H9 (cell line): ENCODE measurements around the gene DOCK2. TPM values are rescaled to one million over a fixed set of nuclear protein-coding genes. Genes with fewer than 3 reads are reported as not detected.

Experiments
- DNase-seq: peaks from one replicate; pipeline ENCODE4 v3.0.0-alpha.2; 2017
- H2AFZ ChIP-seq: one replicate; pipeline ENCODE4 v1.6.1; 2013; ENCODE audit warnings: mild to moderate bottlenecking, low read length, control low read depth, moderate library complexity
- H2AK5ac ChIP-seq: 2 replicates; pipeline ENCODE4 v1.6.1; 2013; ENCODE audit warnings: low read length, control low read depth, mixed read lengths; ENCODE audit not compliant: insufficient read length
- H2BK120ac ChIP-seq: one replicate; pipeline ENCODE4 v1.6.1; 2013; ENCODE audit warnings: low read depth, mild to moderate bottlenecking, low read length, control low read depth, inconsistent platforms; ENCODE audit not compliant: poor library complexity, severe bottlenecking
- H2BK12ac ChIP-seq: 2 replicates; pipeline ENCODE4 v1.6.1; 2013; ENCODE audit warnings: low read length, control low read depth, mixed read lengths, low read depth; ENCODE audit not compliant: insufficient read length
- H2BK15ac ChIP-seq: 2 replicates; pipeline ENCODE4 v1.6.1; 2013; ENCODE audit warnings: low read depth, low read length, control low read depth
- H2BK20ac ChIP-seq: one replicate; pipeline ENCODE4 v1.6.1; 2013; ENCODE audit warnings: low read depth, mild to moderate bottlenecking, low read length, control low read depth, inconsistent platforms; ENCODE audit not compliant: poor library complexity, severe bottlenecking
- H2BK5ac ChIP-seq: 2 replicates; pipeline ENCODE4 v1.6.1; 2013; ENCODE audit warnings: low read length, control low read depth, mixed read lengths; ENCODE audit not compliant: insufficient read length
- H3K14ac ChIP-seq: 2 replicates; pipeline ENCODE4 v1.6.1; 2013; ENCODE audit warnings: low read length, control low read depth; ENCODE audit not compliant: insufficient read depth
- H3K18ac ChIP-seq: 2 replicates; pipeline ENCODE4 v1.6.1; 2013; ENCODE audit warnings: low read depth, mild to moderate bottlenecking, mixed read lengths, low read length, control low read depth; ENCODE audit not compliant: insufficient read length
- H3K23ac ChIP-seq: 2 replicates; pipeline ENCODE4 v1.6.1; 2013; ENCODE audit warnings: low read length, control low read depth, mixed read lengths, low read depth; ENCODE audit not compliant: insufficient read length
- H3K23me2 ChIP-seq: 2 replicates; pipeline ENCODE4 v1.6.1; 2013; ENCODE audit warnings: low read depth, mild to moderate bottlenecking, mixed read lengths, low read length, control low read depth; ENCODE audit not compliant: insufficient read length, poor library complexity, severe bottlenecking
- H3K27ac ChIP-seq: 2 replicates; pipeline ENCODE4 v1.5.1; 2013; ENCODE audit warnings: low read length, control low read depth, mixed read lengths, low read depth; ENCODE audit not compliant: insufficient read length
- H3K27me3 ChIP-seq: 2 replicates; pipeline ENCODE4 v1.6.1; 2013; ENCODE audit warnings: low read length, control low read depth, inconsistent platforms; ENCODE audit not compliant: insufficient read depth
- H3K4ac ChIP-seq: 2 replicates; pipeline ENCODE4 v1.6.1; 2013; ENCODE audit warnings: low read depth, mild to moderate bottlenecking, control low read depth, inconsistent platforms, low read length, moderate library complexity
- H3K4me1 ChIP-seq: 2 replicates; pipeline ENCODE4 v1.6.1; 2013; ENCODE audit warnings: low read length, control low read depth, inconsistent platforms; ENCODE audit not compliant: insufficient read depth
- H3K4me2 ChIP-seq: 2 replicates; pipeline ENCODE4 v1.6.1; 2013; ENCODE audit warnings: low read length, control low read depth, mixed read lengths; ENCODE audit not compliant: insufficient read length, insufficient read depth
- H3K56ac ChIP-seq: 2 replicates; pipeline ENCODE4 v1.6.1; 2013; ENCODE audit warnings: low read depth, mild to moderate bottlenecking, mixed read lengths, low read length, control low read depth; ENCODE audit not compliant: insufficient read length
- H3K79me1 ChIP-seq: 2 replicates; pipeline ENCODE4 v1.6.1; 2013; ENCODE audit warnings: low read depth, mild to moderate bottlenecking, moderate library complexity, low read length, control low read depth, inconsistent platforms; ENCODE audit not compliant: insufficient read depth, poor library complexity, severe bottlenecking
- H3K79me2 ChIP-seq: 2 replicates; pipeline ENCODE4 v1.6.1; 2013; ENCODE audit warnings: low read length, control low read depth, inconsistent platforms; ENCODE audit not compliant: insufficient read depth
- H3K9ac ChIP-seq: 2 replicates; pipeline ENCODE4 v1.6.1; 2013; ENCODE audit warnings: low read length, control low read depth, mixed read lengths; ENCODE audit not compliant: insufficient read length; ENCODE audit errors: extremely low read depth
- H3K9me3 ChIP-seq: one replicate; pipeline ENCODE4 v1.6.1; 2013; ENCODE audit warnings: low read depth, low read length, inconsistent platforms; ENCODE audit not compliant: control insufficient read depth
- H3T11ph ChIP-seq: one replicate; pipeline ENCODE4 v1.6.1; 2013; ENCODE audit warnings: mild to moderate bottlenecking, low read length, control low read depth, inconsistent platforms
- H4K20me1 ChIP-seq: one replicate; pipeline ENCODE4 v1.6.1; 2013; ENCODE audit not compliant: control insufficient read depth, insufficient read length, insufficient read depth
- H4K5ac ChIP-seq: 2 replicates; pipeline ENCODE4 v1.6.1; 2013; ENCODE audit warnings: low read depth, mild to moderate bottlenecking, mixed read lengths, low read length, control low read depth; ENCODE audit not compliant: insufficient read length
- H4K8ac ChIP-seq: replicated peaks from 2 replicates; pipeline ENCODE4 v1.6.1; 2013; ENCODE audit warnings: low read length, control low read depth, mixed read lengths, low read depth; ENCODE audit not compliant: insufficient read length
- H4K91ac ChIP-seq: 2 replicates; pipeline ENCODE4 v1.6.1; 2013; ENCODE audit warnings: low read depth, mild to moderate bottlenecking, moderate library complexity, mixed read lengths, low read length, control low read depth; ENCODE audit not compliant: insufficient read length
- H3K27ac Mint-ChIP-seq, 3 experiments: 2 replicates in 2 of 3; 3 replicates in 1 of 3; pipeline ENCODE4 v1.8.0; 2020 to 2021; ENCODE audit warnings: mixed read lengths in 3 of 3, mild to moderate bottlenecking in 1 of 3, moderate library complexity in 1 of 3
- H3K27me3 Mint-ChIP-seq: 2 replicates; pipeline ENCODE4 v1.8.0; 2021; ENCODE audit warnings: low read depth, mild to moderate bottlenecking, moderate library complexity, mixed read lengths
- H3K36me3 Mint-ChIP-seq, 3 experiments: 2 replicates in 2 of 3; 3 replicates in 1 of 3; pipeline ENCODE4 v1.8.0; 2020 to 2021; ENCODE audit warnings: low read depth in 3 of 3, mixed read lengths in 3 of 3; ENCODE audit not compliant: insufficient read depth in 1 of 3
- H3K4me1 Mint-ChIP-seq, 2 experiments: 2 replicates each; pipeline ENCODE4 v1.8.0; 2020; ENCODE audit warnings: mixed read lengths in 2 of 2
- H3K4me3 Mint-ChIP-seq, 2 experiments: 2 replicates in 1 of 2; 3 replicates in 1 of 2; pipeline ENCODE4 v1.8.0; 2020 to 2021; ENCODE audit warnings: mild to moderate bottlenecking in 2 of 2, mixed read lengths in 2 of 2, moderate library complexity in 1 of 2
- H3K9me3 Mint-ChIP-seq, 2 experiments: 2 replicates in 1 of 2; 3 replicates in 1 of 2; pipeline ENCODE4 v1.8.0; 2020; ENCODE audit warnings: mild to moderate bottlenecking in 2 of 2, mixed read lengths in 2 of 2, moderate library complexity in 1 of 2
- WGBS: extraction: QIAGEN DNeasy Blood & Tissue Kit; methylation state at CpG from one replicate; pipeline ENCODE4 v1.1.7; 2013; ENCODE audit warnings: missing lambda C conversion rate, low lambda C conversion rate, mixed read lengths; ENCODE audit not compliant: insufficient read length; ENCODE audit errors: extremely low coverage; 5-methylcytosine and 5-hydroxymethylcytosine counted together
- total RNA-seq: library from RNA; stranded (reverse); gene quantifications from 2 replicates; pipeline ENCODE4 v1.2.1, GENCODE V29; 2021
- TF ChIP-seq, protein P1 (sequence below): fragments of 200-600 bp; sonication (generic); conservative IDR thresholded peaks from 3 replicates; pipeline ENCODE4 v1.8.0; 2021; ENCODE audit warnings: antibody characterized with exemption, mild to moderate bottlenecking

The DOCK2 gene
- total RNA-seq, 1 experiment from 2014 or later = 7.8 TPM

DNA sequence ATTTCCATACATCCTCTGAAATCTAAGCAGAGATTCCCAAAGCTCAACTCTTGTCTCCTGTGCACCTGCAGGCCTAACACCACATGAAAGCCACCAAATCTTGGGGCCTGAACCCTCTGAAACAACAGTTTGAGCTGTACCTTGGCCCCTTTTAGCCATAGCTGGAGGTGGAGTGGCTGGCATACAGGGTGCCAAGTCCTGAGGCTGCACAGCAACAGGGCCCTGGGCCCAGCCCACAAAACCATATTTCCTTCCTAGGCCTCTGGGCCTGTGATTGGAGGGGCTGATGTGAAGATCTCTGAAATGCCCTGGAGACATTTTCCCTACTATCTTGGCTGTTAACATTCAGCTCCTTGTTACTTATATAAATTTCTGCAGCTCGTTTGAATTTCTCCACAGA lies 26.5 kb downstream of the DOCK2 start:
- Histone ChIP-seq H3K4ac (no peak overlapping the region), H3K27ac (no peak overlapping the region), H4K8ac (no peak overlapping the region), H3K4me1 (no peaks in the 10 kb centered on the region), H3K79me2 (no peaks in the 10 kb centered on the region), H3K23me2 (no peaks in the 10 kb centered on the region), H3K79me1 (no peaks in the 10 kb centered on the region), H3K56ac (no peak overlapping the region), H3T11ph (no peak overlapping the region), H3K14ac (no peak overlapping the region), H2AFZ (no peak overlapping the region), H2BK15ac (no peak overlapping the region), H2BK12ac (no peak overlapping the region), H3K9me3 (no peaks in the 10 kb centered on the region), H3K4me2 (no peak overlapping the region), H3K27me3 (no peaks in the 10 kb centered on the region), H2BK20ac (no peak overlapping the region), H4K5ac (no peak overlapping the region), H4K20me1 (no peaks in the 10 kb centered on the region), H2BK120ac (no peak overlapping the region), H3K23ac (no peak overlapping the region), H2BK5ac (no peak overlapping the region), H3K18ac (no peak overlapping the region), H3K9ac (no peak overlapping the region), H2AK5ac (no peak overlapping the region), H4K91ac (no peak overlapping the region)
- no peak overlapping the region for H3K4me3 Mint-ChIP-seq
- H3K27ac Mint-ChIP-seq = no peak overlapping the region
- no peak for DNase-seq
- H3K9me3 Mint-ChIP-seq = peaks cover 3 to 8% of the 10 kb centered on the region in 2 experiments; a peak in 2 of 5 replicates
- H3K27me3 Mint-ChIP-seq = no peaks in the 10 kb centered on the region
- TF ChIP-seq, protein P1, sequence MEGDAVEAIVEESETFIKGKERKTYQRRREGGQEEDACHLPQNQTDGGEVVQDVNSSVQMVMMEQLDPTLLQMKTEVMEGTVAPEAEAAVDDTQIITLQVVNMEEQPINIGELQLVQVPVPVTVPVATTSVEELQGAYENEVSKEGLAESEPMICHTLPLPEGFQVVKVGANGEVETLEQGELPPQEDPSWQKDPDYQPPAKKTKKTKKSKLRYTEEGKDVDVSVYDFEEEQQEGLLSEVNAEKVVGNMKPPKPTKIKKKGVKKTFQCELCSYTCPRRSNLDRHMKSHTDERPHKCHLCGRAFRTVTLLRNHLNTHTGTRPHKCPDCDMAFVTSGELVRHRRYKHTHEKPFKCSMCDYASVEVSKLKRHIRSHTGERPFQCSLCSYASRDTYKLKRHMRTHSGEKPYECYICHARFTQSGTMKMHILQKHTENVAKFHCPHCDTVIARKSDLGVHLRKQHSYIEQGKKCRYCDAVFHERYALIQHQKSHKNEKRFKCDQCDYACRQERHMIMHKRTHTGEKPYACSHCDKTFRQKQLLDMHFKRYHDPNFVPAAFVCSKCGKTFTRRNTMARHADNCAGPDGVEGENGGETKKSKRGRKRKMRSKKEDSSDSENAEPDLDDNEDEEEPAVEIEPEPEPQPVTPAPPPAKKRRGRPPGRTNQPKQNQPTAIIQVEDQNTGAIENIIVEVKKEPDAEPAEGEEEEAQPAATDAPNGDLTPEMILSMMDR = no peak
- no CpG with 5 or more reads among the region's 1 CpG for WGBS
- H3K4me1 Mint-ChIP-seq = no peaks in the 10 kb centered on the region
- H3K36me3 Mint-ChIP-seq = peaks cover 0 to 8% (median 0%) of the 10 kb centered on the region in 3 experiments; a peak in 2 of 7 replicates
